H1 (cell line): ENCODE measurements around the gene PRRT1. TPM values are rescaled to one million over a fixed set of nuclear protein-coding genes. Genes with fewer than 3 reads are reported as not detected.

Experiments used
- CTCF ChIA-PET: fragments of 300-600 bp; sonication (Branson Sonifier 250); formaldehyde crosslinking; loops from one replicate; lab custom pipeline; 2021; ENCODE audit not compliant: partially characterized antibody; lab: Charles Lee
- POLR2A ChIA-PET: fragments of 300-600 bp; sonication (Branson Sonifier 250); formaldehyde crosslinking; loops from one replicate; lab custom pipeline; 2021; ENCODE audit warnings: inconsistent platforms; ENCODE audit not compliant: partially characterized antibody; lab: Charles Lee
- DNase-seq, 2 experiments: peaks; one replicate each; pipeline versions ENCODE4 v3.0.0 to v3.0.0-alpha.2; 2010 to 2022; ENCODE audit warnings: low spot score in 2 of 2, low read depth in 1 of 2, mixed read lengths in 1 of 2
- FAIRE-seq: peaks from 2 replicates; lab custom pipeline; 2011; peaks lifted over from hg19 to GRCh38; lab: Jason Lieb, UNC
- H2AFZ ChIP-seq: 2 replicates; pipeline ENCODE4 v1.8.1; 2012; ENCODE audit warnings: low read length, inconsistent platforms
- H2AK5ac ChIP-seq: 2 replicates; pipeline ENCODE4 v1.6.1; 2013; ENCODE audit warnings: low read depth, low read length
- H2BK120ac ChIP-seq: replicated peaks from 2 replicates; pipeline ENCODE3; 2013; ENCODE audit warnings: low read depth, low read length, inconsistent platforms
- H2BK12ac ChIP-seq: 2 replicates; pipeline ENCODE4 v1.6.1; 2013; ENCODE audit warnings: low read depth, low read length
- H2BK15ac ChIP-seq: 2 replicates; pipeline ENCODE4 v1.6.1; 2013; ENCODE audit warnings: low read length
- H2BK20ac ChIP-seq: 2 replicates; pipeline ENCODE4 v1.6.1; 2013; ENCODE audit warnings: low read length
- H2BK5ac ChIP-seq: 2 replicates; pipeline ENCODE4 v1.6.1; 2013; ENCODE audit warnings: low read depth, low read length
- H3K14ac ChIP-seq: 2 replicates; pipeline ENCODE4 v1.6.1; 2013; ENCODE audit warnings: inconsistent platforms; ENCODE audit not compliant: insufficient read length
- H3K18ac ChIP-seq: 2 replicates; pipeline ENCODE4 v1.6.1; 2013; ENCODE audit warnings: low read length; ENCODE audit errors: extremely low read depth
- H3K23ac ChIP-seq: 2 replicates; pipeline ENCODE4 v1.6.1; 2013; ENCODE audit warnings: inconsistent platforms; ENCODE audit not compliant: insufficient read length
- H3K23me2 ChIP-seq: 2 replicates; pipeline ENCODE4 v1.6.1; 2013; ENCODE audit warnings: low read depth, low read length
- H3K27ac ChIP-seq: 2 replicates; pipeline ENCODE4 v1.6.1; 2011; ENCODE audit warnings: low read depth, low read length, inconsistent platforms
- H3K27me3 ChIP-seq, 4 experiments: replicated peaks in 1 of 4; 1 replicate in 1 of 4; 2 replicates in 3 of 4; pipeline versions ENCODE4 v1.6.1 to v1.8.1; 2011 to 2013; ENCODE audit warnings: low read length in 3 of 4, mild to moderate bottlenecking in 3 of 4, inconsistent platforms in 2 of 4, mixed read lengths in 2 of 4, moderate library complexity in 1 of 4; ENCODE audit not compliant: control insufficient read depth in 3 of 4, insufficient read depth in 3 of 4; ENCODE audit errors: extremely low read depth in 1 of 4
- H3K36me3 ChIP-seq, 4 experiments: 2 replicates each; pipeline versions ENCODE4 v1.6.1 to v1.8.1; 2011 to 2013; ENCODE audit warnings: mild to moderate bottlenecking in 4 of 4, low read length in 3 of 4, moderate library complexity in 2 of 4, control low read depth in 1 of 4, inconsistent platforms in 1 of 4; ENCODE audit not compliant: insufficient read depth in 4 of 4, control insufficient read depth in 2 of 4
- H3K4ac ChIP-seq: replicated peaks from 2 replicates; pipeline ENCODE3; 2013; ENCODE audit warnings: low read length, low read depth, mixed read lengths, inconsistent platforms; ENCODE audit not compliant: insufficient read length
- H3K4me1 ChIP-seq, 4 experiments: replicated peaks in 1 of 4; 1 replicate in 1 of 4; 2 replicates in 3 of 4; pipeline versions ENCODE4 v1.6.1 to v1.8.1; 2011 to 2013; ENCODE audit warnings: low read length in 3 of 4, inconsistent platforms in 2 of 4, mixed read lengths in 1 of 4; ENCODE audit not compliant: insufficient read depth in 4 of 4, control insufficient read depth in 3 of 4
- H3K4me2 ChIP-seq, 2 experiments: 2 replicates each; pipeline versions ENCODE4 v1.6.1 to v1.8.1; 2011 to 2013; ENCODE audit warnings: low read depth in 2 of 2, low read length in 2 of 2, control low read depth in 1 of 2, inconsistent platforms in 1 of 2, mild to moderate bottlenecking in 1 of 2; ENCODE audit not compliant: insufficient read depth in 1 of 2
- H3K4me3 ChIP-seq, 4 experiments: fragments of 200-600, 300-600 bp in 1 of 4; sonication (generic), shearing (Covaris generic), sonication (Bioruptor Twin) in 1 of 4; 2 replicates each; pipeline versions ENCODE4 v1.5.1 to v1.8.1; 2011 to 2016; ENCODE audit warnings: low read length in 4 of 4, low read depth in 3 of 4, control low read depth in 2 of 4, inconsistent platforms in 2 of 4, mild to moderate bottlenecking in 2 of 4, mixed read lengths in 1 of 4, moderate library complexity in 1 of 4; ENCODE audit not compliant: insufficient read depth in 2 of 4; ENCODE audit errors: extremely low read depth in 1 of 4
- H3K56ac ChIP-seq: replicated peaks from 2 replicates; pipeline ENCODE3; 2013; ENCODE audit warnings: low read depth, mild to moderate bottlenecking, mixed read lengths, low read length, inconsistent platforms; ENCODE audit not compliant: insufficient read length
- H3K79me1 ChIP-seq: 2 replicates; pipeline ENCODE4 v1.6.1; 2013; ENCODE audit warnings: low read depth, low read length, control low read depth
- H3K79me2 ChIP-seq, 2 experiments: 2 replicates each; pipeline versions ENCODE4 v1.6.1 to v1.8.1; 2012 to 2013; ENCODE audit warnings: low read length in 2 of 2, mild to moderate bottlenecking in 2 of 2, inconsistent platforms in 1 of 2; ENCODE audit not compliant: insufficient read depth in 2 of 2, control insufficient read depth in 1 of 2
- H3K9ac ChIP-seq, 4 experiments: replicated peaks in 1 of 4; 1 replicate in 1 of 4; 2 replicates in 3 of 4; pipeline versions ENCODE4 v1.6.1 to v1.8.1; 2011 to 2013; ENCODE audit warnings: low read depth in 3 of 4, low read length in 3 of 4, control low read depth in 2 of 4, mild to moderate bottlenecking in 2 of 4, moderate library complexity in 2 of 4, inconsistent platforms in 1 of 4; ENCODE audit errors: extremely low read depth in 1 of 4
- H3K9me3 ChIP-seq, 2 experiments: 2 replicates each; pipeline versions ENCODE4 v1.6.1 to v1.8.1; 2012 to 2013; ENCODE audit warnings: mild to moderate bottlenecking in 2 of 2, moderate library complexity in 2 of 2, control low read depth in 1 of 2, inconsistent platforms in 1 of 2, low read depth in 1 of 2, low read length in 1 of 2, mixed read lengths in 1 of 2; ENCODE audit not compliant: insufficient read depth in 2 of 2
- H4K20me1 ChIP-seq, 2 experiments: replicated peaks in 1 of 2; 2 replicates each; pipeline versions ENCODE3 to v1.8.1; 2011 to 2013; ENCODE audit warnings: inconsistent platforms in 2 of 2, low read length in 2 of 2, mild to moderate bottlenecking in 1 of 2; ENCODE audit not compliant: insufficient read depth in 2 of 2, control insufficient read depth in 1 of 2
- H4K5ac ChIP-seq: 2 replicates; pipeline ENCODE4 v1.6.1; 2013; ENCODE audit warnings: low read length, low read depth, mixed read lengths, inconsistent platforms; ENCODE audit not compliant: insufficient read length
- H4K8ac ChIP-seq: 2 replicates; pipeline ENCODE4 v1.8.0; 2013; ENCODE audit warnings: mild to moderate bottlenecking, moderate library complexity, low read length, inconsistent platforms; ENCODE audit not compliant: insufficient read depth; ENCODE audit errors: extremely low read depth
- H4K91ac ChIP-seq: replicated peaks from 2 replicates; pipeline ENCODE3; 2013; ENCODE audit warnings: low read length, mixed read lengths, inconsistent platforms; ENCODE audit not compliant: insufficient read length
- CHD1 ChIP-seq: IDR thresholded peaks from 2 replicates; pipeline ENCODE4 v1.6.1; 2012; ENCODE audit warnings: low read depth, low read length, improper control_type of control experiment
- POU5F1 ChIP-seq: IDR thresholded peaks from 2 replicates; pipeline ENCODE4 v1.6.1; 2011; ENCODE audit warnings: low read depth, mild to moderate bottlenecking, low read length, moderate library complexity
- RBBP5 ChIP-seq: IDR thresholded peaks from 2 replicates; pipeline ENCODE4 v1.7.1; 2012; ENCODE audit warnings: low read depth, mild to moderate bottlenecking, inconsistent platforms, low read length, moderate library complexity, borderline replicate concordance
- WGBS, 2 experiments: shearing (Covaris generic) in 1 of 2; methylation state at CpG; one replicate each; pipeline versions ENCODE4 v1.1.6 to v1.1.7; 2013 to 2015; ENCODE audit warnings: low lambda C conversion rate in 2 of 2, mixed read lengths in 2 of 2, inconsistent platforms in 1 of 2, low coverage in 1 of 2, missing lambda C conversion rate in 1 of 2; ENCODE audit not compliant: insufficient replicate concordance in 2 of 2, insufficient coverage in 1 of 2, insufficient read length in 1 of 2; ENCODE audit errors: extremely low coverage in 1 of 2, missing lambda C conversion rate in 1 of 2; 5-methylcytosine and 5-hydroxymethylcytosine counted together
- polyA plus RNA-seq, 7 experiments: library from polyadenylated mRNA; depleted of rRNA in 3 of 7; stranded (reverse) in 5 of 7; unstranded in 2 of 7; fragments of >200 nt in 5 of 7; fragments of 200-250 nt in 2 of 7; gene quantifications; 1 replicate in 5 of 7; 2 replicates in 1 of 7; 4 replicates in 1 of 7; pipeline versions ENCODE4 v1.2.1 to v1.2.3, GENCODE V29; 2011 to 2013; ENCODE audit warnings: missing spikeins in 2 of 7, mixed read lengths in 2 of 7
- total RNA-seq: library from RNA; stranded (reverse); fragmentation: NEBNext Ultra II Directional; extraction: Animal tissue kit (Norgen Biotek cat#: 25700); gene quantifications from 2 replicates; pipeline ENCODE4 v1.2.1, GENCODE V29; 2021

The PRRT1 gene
- total and polyA plus RNA-seq, 2 of the 8 experiments (the other 6 are each of a cell fraction or from before 2014, with no cell fraction given) = 0.71 to 2.8 TPM

DNA sequence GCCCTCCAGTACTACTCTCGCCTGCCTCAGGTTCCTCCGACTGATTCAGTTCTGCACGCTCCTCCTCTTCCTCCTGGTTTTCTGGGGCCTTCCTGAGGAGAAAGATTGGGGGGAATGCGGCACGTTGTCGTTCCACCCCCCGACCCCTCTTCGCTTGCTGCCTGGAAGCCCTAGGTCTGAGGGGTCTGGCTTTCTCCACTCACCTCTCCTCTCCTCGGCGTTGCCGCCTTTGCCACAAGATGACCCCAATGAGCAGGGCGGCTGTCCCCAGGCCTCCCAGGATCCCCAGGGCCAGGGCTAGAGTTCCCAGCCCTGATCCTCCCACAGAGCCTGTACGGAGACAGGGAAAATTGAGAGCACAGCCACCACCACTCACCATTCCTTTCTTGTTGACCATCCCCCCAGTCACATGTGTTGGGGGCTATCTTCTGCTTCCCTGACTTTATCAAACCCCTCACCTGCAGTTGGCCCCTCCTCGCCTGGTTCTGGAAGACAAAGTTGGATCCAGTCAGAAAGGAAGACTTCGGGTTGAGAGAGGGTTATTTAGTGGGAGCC is 29.5 kb upstream of the PRRT1 start:
- Histone ChIP-seq H4K5ac (no peak overlapping the region), H2BK12ac (no peak overlapping the region), H3K9ac (no peak overlapping the region), H3K9me3 (no peaks in the 10 kb centered on the region), H3K27me3 (no peaks in the 10 kb centered on the region; a peak in 1 of 7 replicates), H4K91ac (no peak overlapping the region), H2BK120ac (no peak overlapping the region), H3K79me2 (peaks cover 0 to 12% of the 10 kb centered on the region in 2 experiments; a peak in 2 of 4 replicates), H3K4me2 (no peak overlapping the region), H3K4ac (no peak overlapping the region), H3K56ac (no peak overlapping the region), H2AFZ (no peak overlapping the region), H3K23ac (no peak overlapping the region), H3K18ac (no peak overlapping the region), H3K36me3 (peaks cover 4 to 27% (median 19%) of the 10 kb centered on the region in 4 experiments; a peak in 7 of 8 replicates), H4K8ac (no peak overlapping the region), H3K4me1 (peaks cover 0 to 8% (median 2%) of the 10 kb centered on the region in 4 experiments; a peak in 4 of 7 replicates), H2BK20ac (no peak overlapping the region), H3K14ac (no peak overlapping the region), H3K79me1 (peaks cover 4% of the 10 kb centered on the region; the same call in 1 of the 2 replicates), H3K27ac (no peak overlapping the region), H2AK5ac (no peak overlapping the region), H4K20me1 (no peaks in the 10 kb centered on the region), H3K23me2 (peaks cover 21% of the 10 kb centered on the region), H3K4me3 (no peak overlapping the region), H2BK5ac (no peak overlapping the region), H2BK15ac (no peak overlapping the region)
- TF ChIP-seq CHD1 (no peak), RBBP5 (no peak), POU5F1 (no peak)
- DNase-seq (no peak), FAIRE-seq (no peak)
- ChIA-PET CTCF (interaction anchor here (1.1 to 1.9 kb wide), 3 partner anchors 12 to 64 kb away, joined by 3 to 8 read pairs (median 3); no protein-coding TSS in a partner anchor), POLR2A (interaction anchor here (7.9 kb wide), 1 partner anchor 12 kb away, joined by 194 read pairs; the partner anchor contains the start of genes GPSM3 and PBX2)
- WGBS, 2 experiments = 79% methylated on average over 14 of the region's 15 CpGs; no CpG with 5 or more reads in 1 of the 2 experiments
